IPS-18c (cell line): Measurements from ENCODE around the gene TRA2A.

Source experiments
- H3K4me3 ChIP-seq: 2 replicates; pipeline ENCODE4 v1.7.0; 2013; ENCODE audit warnings: low read depth, mild to moderate bottlenecking, low read length, moderate library complexity; ENCODE audit not compliant: insufficient read depth
- H3K9me3 ChIP-seq: one replicate; pipeline ENCODE4 v1.6.1; 2013; ENCODE audit warnings: mild to moderate bottlenecking, low read length, moderate library complexity; ENCODE audit not compliant: control insufficient read depth, insufficient read depth

TRA2A gene

GRCh38 chr7:23454881-23455526, 76.8 kb downstream of the TRA2A start:
- no peaks in the 10 kb centered on the region for H3K9me3 ChIP-seq
- no peak overlapping the region for H3K4me3 ChIP-seq
